Upper lobe of left lung (tissue), 6 donors: ENCODE data around the gene MCM9. TPM values are rescaled to one million over a fixed set of nuclear protein-coding genes. Genes with fewer than 3 reads are reported as not detected.

Experiments
- ATAC-seq, 2 donors: fragments of 200-7000 bp; cut with Tn5 transposase; one replicate each; pipeline ENCODE4 v1.9.1; 2022; ENCODE audit warnings: mild to moderate bottlenecking in 2 of 2, moderate library complexity in 2 of 2; ENCODE audit not compliant: low FRiP score in 2 of 2
- DNase-seq, 2 donors: peaks; one replicate each; pipeline ENCODE4 v3.0.0-alpha.2; 2019 to 2020
- H3K27ac ChIP-seq, 4 donors: fragments of 200-600 bp; sonication (generic); one replicate each; pipeline ENCODE4 v1.5.1; 2016 to 2019
- H3K27me3 ChIP-seq, 4 donors: fragments of 200-600 bp; sonication (generic); one replicate each; pipeline ENCODE4 v1.5.1; 2017 to 2019
- H3K36me3 ChIP-seq, 4 donors: fragments of 200-600 bp; sonication (generic); one replicate each; pipeline ENCODE4 v1.5.1; 2016 to 2019
- H3K4me1 ChIP-seq, 4 donors: fragments of 200-600 bp; sonication (generic); one replicate each; pipeline ENCODE4 v1.5.1; 2018 to 2019
- H3K4me3 ChIP-seq, 4 donors: fragments of 200-600 bp; sonication (generic); one replicate each; pipeline ENCODE4 v1.5.1; 2017 to 2019; ENCODE audit warnings: mild to moderate bottlenecking in 2 of 4, moderate library complexity in 1 of 4
- H3K9me3 ChIP-seq, 4 donors: fragments of 200-600 bp; sonication (generic); one replicate each; pipeline ENCODE4 v1.5.1; 2018 to 2019
- EP300 ChIP-seq, 4 donors: sonication (generic); formaldehyde crosslinking; IDR thresholded peaks; one replicate each; pipeline ENCODE4 v1.5.1; 2017; ENCODE audit warnings: antibody characterized with exemption in 4 of 4, control low read depth in 2 of 4
- POLR2A ChIP-seq, 4 donors: fragments of 450-650 bp; IDR thresholded peaks; one replicate each; pipeline ENCODE4 v1.5.1; 2016 to 2017; ENCODE audit warnings: antibody characterized with exemption in 4 of 4, mild to moderate bottlenecking in 2 of 4
- POLR2AphosphoS5 ChIP-seq, 2 donors: sonication (generic); formaldehyde crosslinking; IDR thresholded peaks; one replicate each; pipeline ENCODE4 v1.5.1; 2017; ENCODE audit warnings: antibody characterized with exemption in 2 of 2
- WGBS, 2 donors: methylation state at CpG; one replicate each; pipeline ENCODE4 v1.1.5; 2017 to 2018; 5-methylcytosine and 5-hydroxymethylcytosine counted together
- total RNA-seq, 6 donors: library from RNA; depleted of rRNA in 4 of 6; stranded (reverse); fragments of >200 nt in 4 of 6; gene quantifications; one replicate each; pipeline versions ENCODE4 v1.1.0 to v1.2.1, GENCODE V29; 2016 to 2021
- TF ChIP-seq, protein P1 (sequence below), 6 experiments: fragments of 450-650 bp in 4 of 6; fragments of 200-600 bp in 2 of 6; sonication (generic) in 2 of 6; IDR thresholded peaks; one replicate each; pipeline ENCODE4 v1.5.1; 2016 to 2019; ENCODE audit warnings: antibody characterized with exemption in 6 of 6
- donor health status: DM: no; HTN: no; CAD: no; lungs with moderate emphysema.
- donor health status: DM: no; HTN: yes; CAD: no; lungs with severe emphysema.

Gene MCM9
- total RNA-seq, 6 donors from 2014 or later, result 19.9 to 62.9 (median 21.5) TPM

GRCh38 chr6:118980063-118980462, 45.1 kb upstream of the MCM9 start:
- no peak overlapping the region for H3K27ac ChIP-seq
- 71 to 80% methylated on average over 5 of the region's 5 CpGs for WGBS, 2 donors
- DNase-seq, result peak in 1 of 2 donors; percentile 69

DNA sequence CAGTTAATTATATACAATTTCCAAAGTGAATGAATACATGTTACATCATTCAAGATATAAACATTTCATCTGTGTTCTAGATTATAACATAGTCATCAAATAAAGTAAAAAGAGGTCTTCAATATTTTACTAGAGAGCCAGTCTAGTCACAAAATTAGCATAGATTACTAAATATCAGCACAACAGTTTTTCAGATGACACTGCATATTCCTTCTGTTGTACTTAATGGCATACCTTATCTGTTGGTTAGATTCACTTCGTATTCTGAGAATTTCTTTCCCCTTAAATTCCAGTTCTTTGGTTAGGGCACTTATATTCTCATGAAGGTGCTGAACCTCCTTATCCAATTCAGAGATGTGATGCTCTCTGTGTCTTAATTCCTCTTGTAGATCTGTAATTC, 39.8 kb upstream of the MCM9 start:
- Histone ChIP-seq H3K27ac (no peak overlapping the region), H3K4me3 (no peak overlapping the region), H3K4me1 (no peaks in the 10 kb centered on the region), H3K9me3 (no peaks in the 10 kb centered on the region), H3K27me3 (no peaks in the 10 kb centered on the region), H3K36me3 (peaks cover 0 to 2% (median 0%) of the 10 kb centered on the region in 4 donors)
- DNase-seq (no peak), ATAC-seq (no peak)
- WGBS, 2 donors, result 68 to 86% methylated on average over 1 of the region's 1 CpG
- no peak for TF ChIP-seq POLR2AphosphoS5 (IDR thresholded peaks at IDR 0.05)

More at GRCh38 chr6:118980063-118980462, 45.1 kb upstream of the MCM9 start:
- TF ChIP-seq, protein P1, sequence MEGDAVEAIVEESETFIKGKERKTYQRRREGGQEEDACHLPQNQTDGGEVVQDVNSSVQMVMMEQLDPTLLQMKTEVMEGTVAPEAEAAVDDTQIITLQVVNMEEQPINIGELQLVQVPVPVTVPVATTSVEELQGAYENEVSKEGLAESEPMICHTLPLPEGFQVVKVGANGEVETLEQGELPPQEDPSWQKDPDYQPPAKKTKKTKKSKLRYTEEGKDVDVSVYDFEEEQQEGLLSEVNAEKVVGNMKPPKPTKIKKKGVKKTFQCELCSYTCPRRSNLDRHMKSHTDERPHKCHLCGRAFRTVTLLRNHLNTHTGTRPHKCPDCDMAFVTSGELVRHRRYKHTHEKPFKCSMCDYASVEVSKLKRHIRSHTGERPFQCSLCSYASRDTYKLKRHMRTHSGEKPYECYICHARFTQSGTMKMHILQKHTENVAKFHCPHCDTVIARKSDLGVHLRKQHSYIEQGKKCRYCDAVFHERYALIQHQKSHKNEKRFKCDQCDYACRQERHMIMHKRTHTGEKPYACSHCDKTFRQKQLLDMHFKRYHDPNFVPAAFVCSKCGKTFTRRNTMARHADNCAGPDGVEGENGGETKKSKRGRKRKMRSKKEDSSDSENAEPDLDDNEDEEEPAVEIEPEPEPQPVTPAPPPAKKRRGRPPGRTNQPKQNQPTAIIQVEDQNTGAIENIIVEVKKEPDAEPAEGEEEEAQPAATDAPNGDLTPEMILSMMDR (IDR thresholded peaks at IDR 0.05), result no peak
- no peak for TF ChIP-seq POLR2A (IDR thresholded peaks at IDR 0.05)
- TF ChIP-seq EP300 (IDR thresholded peaks at IDR 0.05), result no peak
- TF ChIP-seq POLR2AphosphoS5 (IDR thresholded peaks at IDR 0.05), result no peak
- H3K4me1 ChIP-seq, result no peaks in the 10 kb centered on the region
- H3K27me3 ChIP-seq, result no peaks in the 10 kb centered on the region
- no peaks in the 10 kb centered on the region for H3K9me3 ChIP-seq
- no peak for ATAC-seq
- peaks cover 0 to 2% (median 0%) of the 10 kb centered on the region in 4 donors for H3K36me3 ChIP-seq
- no peak overlapping the region for H3K4me3 ChIP-seq

GRCh38 chr6:118971682-118972081, 36.7 kb upstream of the MCM9 start:
- TF ChIP-seq EP300 (IDR thresholded peaks at IDR 0.05) (no peak), POLR2AphosphoS5 (IDR thresholded peaks at IDR 0.05) (no peak), POLR2A (IDR thresholded peaks at IDR 0.05) (no peak)
- TF ChIP-seq, protein P1 (IDR thresholded peaks at IDR 0.05), result no peak
- DNase-seq (no peak), ATAC-seq (no peak)
- H3K4me1 ChIP-seq, result no peaks in the 10 kb centered on the region
- no peak overlapping the region for H3K4me3 ChIP-seq
- H3K27ac ChIP-seq, result no peak overlapping the region
- no peaks in the 10 kb centered on the region for H3K9me3 ChIP-seq
- H3K36me3 ChIP-seq, result no peaks in the 10 kb centered on the region
- WGBS, 2 donors, result 96 to 100% methylated on average over 1 of the region's 1 CpG
- no peaks in the 10 kb centered on the region for H3K27me3 ChIP-seq

GRCh38 chr6:118970866-118971265, 35.9 kb upstream of the MCM9 start:
- no peak overlapping the region for H3K4me3 ChIP-seq
- H3K4me1 ChIP-seq, result no peaks in the 10 kb centered on the region
- ATAC-seq (no peak), DNase-seq (no peak)
- no peaks in the 10 kb centered on the region for H3K36me3 ChIP-seq
- H3K27ac ChIP-seq, result no peak overlapping the region
- TF ChIP-seq POLR2A (IDR thresholded peaks at IDR 0.05) (no peak), EP300 (IDR thresholded peaks at IDR 0.05) (no peak), POLR2AphosphoS5 (IDR thresholded peaks at IDR 0.05) (no peak)
- TF ChIP-seq, protein P1 (IDR thresholded peaks at IDR 0.05), result no peak
- 97% methylated on average over 3 of the region's 3 CpGs for WGBS, 2 donors
- H3K9me3 ChIP-seq, result no peaks in the 10 kb centered on the region
- H3K27me3 ChIP-seq, result no peaks in the 10 kb centered on the region

DNA sequence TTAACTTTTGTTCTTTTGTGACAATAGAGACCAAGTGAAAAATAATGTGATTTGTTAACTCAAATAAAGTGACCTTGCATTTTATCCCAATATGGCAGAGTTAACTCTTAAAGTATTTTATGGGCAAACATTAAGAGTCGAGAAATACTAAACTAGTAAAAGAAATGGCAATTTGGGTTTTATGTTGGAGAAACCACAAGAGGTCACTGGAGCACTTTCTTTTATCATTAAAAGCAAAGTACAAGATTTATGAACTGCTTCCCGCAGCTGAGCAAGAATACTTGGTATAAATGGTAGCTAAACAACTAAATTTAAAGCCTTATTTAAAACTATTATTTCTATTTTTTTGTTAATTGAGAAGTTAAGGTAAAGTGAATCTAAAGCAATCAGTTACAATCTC, 33.5 kb upstream of the MCM9 start:
- H3K4me3 ChIP-seq, result no peak overlapping the region
- H3K36me3 ChIP-seq, result no peaks in the 10 kb centered on the region
- DNase-seq, result no peak
- H3K27me3 ChIP-seq, result no peaks in the 10 kb centered on the region
- WGBS, 2 donors, result 31 to 44% methylated on average over 2 of the region's 2 CpGs
- H3K9me3 ChIP-seq, result no peaks in the 10 kb centered on the region
- H3K4me1 ChIP-seq, result no peaks in the 10 kb centered on the region
- TF ChIP-seq, protein P1 (IDR thresholded peaks at IDR 0.05), result peak in 4 of 6 experiments; percentile 9 to 38 (median 12)
- TF ChIP-seq POLR2A (IDR thresholded peaks at IDR 0.05) (no peak), EP300 (IDR thresholded peaks at IDR 0.05) (no peak)
- no peak for ATAC-seq
- H3K27ac ChIP-seq, result no peak overlapping the region
